CD14-positive monocyte (primary cell): Measurements from ENCODE around the gene LRRK2. TPM values are rescaled to one million over a fixed set of nuclear protein-coding genes. Genes with fewer than 3 reads are reported as not detected.

ENCODE experiments used
- DNase-seq, 3 donors: peaks; one replicate each; pipeline ENCODE4 v3.0.0-alpha.2; 2011 to 2022
- H2AFZ ChIP-seq: 2 replicates; pipeline ENCODE4 v1.6.0; 2012; ENCODE audit warnings: mild to moderate bottlenecking, low read depth, low read length, inconsistent platforms; ENCODE audit not compliant: insufficient read depth, poor library complexity, severe bottlenecking
- H3K27ac ChIP-seq, 2 donors: 1 replicate in 1 of 2; 2 replicates in 1 of 2; pipeline ENCODE4 v1.5.1; 2012 to 2013; ENCODE audit warnings: low read length in 2 of 2, control low read depth in 1 of 2, inconsistent platforms in 1 of 2, low read depth in 1 of 2, mild to moderate bottlenecking in 1 of 2
- H3K27me3 ChIP-seq, 2 donors: one replicate each; pipeline versions ENCODE4 v1.6.0 to v1.6.1; 2011 to 2013; ENCODE audit warnings: low read length in 2 of 2; ENCODE audit not compliant: control insufficient read depth in 2 of 2, insufficient read depth in 2 of 2
- H3K36me3 ChIP-seq, 2 donors: replicated peaks in 1 of 2; 1 replicate in 1 of 2; 2 replicates in 1 of 2; pipeline versions ENCODE4 v1.5.1 to v1.6.1; 2012 to 2013; ENCODE audit warnings: low read length in 2 of 2, control low read depth in 1 of 2, inconsistent platforms in 1 of 2, mild to moderate bottlenecking in 1 of 2; ENCODE audit not compliant: insufficient read depth in 2 of 2, control insufficient read depth in 1 of 2
- H3K4me1 ChIP-seq, 2 donors: 1 replicate in 1 of 2; 2 replicates in 1 of 2; pipeline versions ENCODE4 v1.5.1 to v1.6.1; 2012 to 2013; ENCODE audit warnings: low read length in 2 of 2, control low read depth in 1 of 2, inconsistent platforms in 1 of 2, mild to moderate bottlenecking in 1 of 2, moderate library complexity in 1 of 2; ENCODE audit not compliant: insufficient read depth in 2 of 2, control insufficient read depth in 1 of 2
- H3K4me2 ChIP-seq: replicated peaks from 2 replicates; pipeline ENCODE3; 2012; ENCODE audit warnings: low read length, moderate library complexity, mild to moderate bottlenecking; ENCODE audit not compliant: poor library complexity, severe bottlenecking; ENCODE audit errors: extremely low read depth
- H3K4me3 ChIP-seq, 3 experiments: fragments of 200-600 bp in 1 of 3; sonication (generic) in 1 of 3; replicated peaks in 1 of 3; 1 replicate in 2 of 3; 2 replicates in 1 of 3; pipeline ENCODE4 v1.5.1; 2011 to 2013; ENCODE audit warnings: low read length in 3 of 3, mild to moderate bottlenecking in 3 of 3, control low read depth in 2 of 3, low read depth in 2 of 3, inconsistent platforms in 1 of 3, moderate library complexity in 1 of 3
- H3K79me2 ChIP-seq: 2 replicates; pipeline ENCODE4 v1.6.0; 2012; ENCODE audit warnings: mild to moderate bottlenecking, control low read depth, inconsistent platforms, low read length, moderate library complexity; ENCODE audit not compliant: insufficient read depth
- H3K9ac ChIP-seq: 2 replicates; pipeline ENCODE4 v1.6.0; 2017; ENCODE audit warnings: low read length, mild to moderate bottlenecking; ENCODE audit not compliant: insufficient read depth, poor library complexity, severe bottlenecking
- H3K9me3 ChIP-seq, 2 donors: replicated peaks in 1 of 2; 1 replicate in 1 of 2; 2 replicates in 1 of 2; pipeline versions ENCODE4 v1.5.1 to v1.6.1; 2012 to 2013; ENCODE audit warnings: low read length in 2 of 2, control low read depth in 1 of 2; ENCODE audit not compliant: control insufficient read depth in 1 of 2, insufficient read depth in 1 of 2
- H4K20me1 ChIP-seq: 2 replicates; pipeline ENCODE4 v1.6.0; 2012; ENCODE audit warnings: mild to moderate bottlenecking, low read length, control low read depth, moderate library complexity; ENCODE audit not compliant: insufficient read depth
- H3K27ac Mint-ChIP-seq, 7 donors: one replicate each; pipeline ENCODE4 v1.8.0; 2020; ENCODE audit warnings: mild to moderate bottlenecking in 7 of 7, mixed read lengths in 7 of 7, moderate library complexity in 6 of 7, inconsistent platforms in 2 of 7
- H3K27me3 Mint-ChIP-seq, 3 donors: one replicate each; pipeline ENCODE4 v1.8.0; 2021 to 2022; ENCODE audit warnings: low read depth in 3 of 3, mild to moderate bottlenecking in 3 of 3, mixed read lengths in 3 of 3, moderate library complexity in 3 of 3, inconsistent platforms in 1 of 3
- H3K36me3 Mint-ChIP-seq, 2 donors: one replicate each; pipeline ENCODE4 v1.8.0; 2020; ENCODE audit warnings: mixed read lengths in 2 of 2, inconsistent platforms in 1 of 2, mild to moderate bottlenecking in 1 of 2
- H3K4me1 Mint-ChIP-seq: one replicate; pipeline ENCODE4 v1.8.0; 2020; ENCODE audit warnings: mild to moderate bottlenecking, mixed read lengths
- H3K4me3 Mint-ChIP-seq, 2 donors: one replicate each; pipeline ENCODE4 v1.8.0; 2020; ENCODE audit warnings: mild to moderate bottlenecking in 2 of 2, mixed read lengths in 2 of 2, moderate library complexity in 1 of 2
- H3K9me3 Mint-ChIP-seq, 7 donors: one replicate each; pipeline ENCODE4 v1.8.0; 2020 to 2022; ENCODE audit warnings: mixed read lengths in 7 of 7, mild to moderate bottlenecking in 6 of 7, moderate library complexity in 6 of 7, inconsistent platforms in 2 of 7
- CTCF ChIP-seq: fragments of 200-600 bp; IDR thresholded peaks from one replicate; pipeline ENCODE4 v1.8.0; 2022; ENCODE audit warnings: antibody characterized with exemption, mild to moderate bottlenecking
- WGBS: methylation state at CpG from one replicate; pipeline ENCODE4 v1.1.5; 2013; ENCODE audit warnings: missing lambda C conversion rate; ENCODE audit not compliant: insufficient coverage; 5-methylcytosine and 5-hydroxymethylcytosine counted together
- intact Hi-C, 2 donors: fragments of 100-400 bp; cut with micrococcal nuclease; formaldehyde crosslinking; loops; one replicate each; pipeline versions ENCODE4 v1.15.0 to v1.15.1; 2023
- polyA plus RNA-seq, 3 donors: library from polyadenylated mRNA; depleted of rRNA in 1 of 3; unstranded in 2 of 3; stranded (reverse) in 1 of 3; fragments of 300-500 nt in 2 of 3; fragments of >200 nt in 1 of 3; fragmentation: Illumina TruSeq in 2 of 3; gene quantifications; 1 replicate in 2 of 3; 2 replicates in 1 of 3; pipeline ENCODE4 v1.2.3, GENCODE V29; 2012 to 2021

Gene LRRK2
- polyA plus RNA-seq, 3 donors, result 47.7 to 67.2 (median 47.9) TPM

GRCh38 chr12:40390980-40391379 lies 166.2 kb downstream of the LRRK2 start:
- H4K20me1 ChIP-seq, result no peaks in the 10 kb centered on the region
- 100% methylated on average over 1 of the region's 2 CpGs for WGBS
- no peaks in the 10 kb centered on the region for H3K79me2 ChIP-seq
- H3K27ac ChIP-seq, result no peak overlapping the region
- H3K36me3 ChIP-seq, result no peaks in the 10 kb centered on the region
- H3K4me1 Mint-ChIP-seq, result no peaks in the 10 kb centered on the region
- H3K9me3 Mint-ChIP-seq, result peaks cover 0 to 15% (median 5%) of the 10 kb centered on the region in 7 donors
- no peak overlapping the region for H3K27ac Mint-ChIP-seq
- H3K27me3 ChIP-seq, result no peaks in the 10 kb centered on the region
- no peak for DNase-seq
- H3K27me3 Mint-ChIP-seq, result peaks cover 0 to 2% (median 0%) of the 10 kb centered on the region in 3 donors
- no peak for TF ChIP-seq CTCF
- H3K4me3 Mint-ChIP-seq, result no peak overlapping the region
- peaks cover 6 to 11% of the 10 kb centered on the region in 2 donors for H3K9me3 ChIP-seq
- no peaks in the 10 kb centered on the region for H3K36me3 Mint-ChIP-seq
- no peak overlapping the region for H3K4me2 ChIP-seq
- no peak overlapping the region for H3K9ac ChIP-seq
- H3K4me3 ChIP-seq, result no peak overlapping the region
- H3K4me1 ChIP-seq, result no peaks in the 10 kb centered on the region
- H2AFZ ChIP-seq, result no peak overlapping the region
- intact Hi-C loops, result no loop called here

GRCh38 chr12:40393026-40393425 lies 168.2 kb downstream of the LRRK2 start:
- Mint-ChIP-seq H3K27ac (no peak overlapping the region), H3K27me3 (peaks cover 0 to 2% (median 2%) of the 10 kb centered on the region in 3 donors), H3K36me3 (no peaks in the 10 kb centered on the region), H3K4me1 (no peaks in the 10 kb centered on the region), H3K4me3 (no peak overlapping the region), H3K9me3 (peaks cover 0 to 9% (median 5%) of the 10 kb centered on the region in 7 donors)
- intact Hi-C loops, result no loop called here
- H3K27me3 ChIP-seq, result no peaks in the 10 kb centered on the region
- H3K36me3 ChIP-seq, result no peaks in the 10 kb centered on the region
- no peaks in the 10 kb centered on the region for H3K79me2 ChIP-seq
- H3K27ac ChIP-seq, result no peak overlapping the region
- no peak overlapping the region for H3K4me2 ChIP-seq
- TF ChIP-seq CTCF, result no peak
- no peak for DNase-seq
- H3K4me1 ChIP-seq, result no peaks in the 10 kb centered on the region
- no peak overlapping the region for H3K4me3 ChIP-seq
- H3K9ac ChIP-seq, result no peak overlapping the region
- H2AFZ ChIP-seq, result no peak overlapping the region
- no peaks in the 10 kb centered on the region for H4K20me1 ChIP-seq
- H3K9me3 ChIP-seq, result peaks cover 6 to 11% of the 10 kb centered on the region in 2 donors
